ENCODE measurements around the gene CUBN.
"Not testable (repeated sequence)": the region's sequence is repeated elsewhere in the genome, so short reads cannot be mapped to it uniquely, and the experiment has no call there.

The CUBN gene

GRCh38 chr10:17026686-17027485 is 102.7 kb downstream of the CUBN start:
- Histone ChIP-seq H3K36me3 (ENCODE audit: control insufficient read depth, insufficient read depth, low read length) (no peaks in the 10 kb centered on the region), H3K9me3 (ENCODE audit: control insufficient read depth, low read length) (no peaks in the 10 kb centered on the region), H3K27ac (ENCODE audit: low read depth, low read length, severe bottlenecking) (peak overlapping the region; percentile 39), H3K4me1 (ENCODE audit: control insufficient read depth, insufficient read depth, low read length, poor library complexity, severe bottlenecking) (peaks cover 76% of the 10 kb centered on the region), H3K4me3 (ENCODE audit: extremely low read depth, insufficient read depth, low read length, poor library complexity, severe bottlenecking) (no peak overlapping the region)
- WGBS, 2 experiments (ENCODE audit: insufficient coverage in 2 of 2) = 95% methylated on average over 3 of the region's 6 CpGs; no CpG with 5 or more reads in 1 of the 2 experiments

GRCh38 chr10:17025444-17026295 is 103.9 kb downstream of the CUBN start:
- Histone ChIP-seq H3K4me3 (ENCODE audit: extremely low read depth, insufficient read depth, low read length, poor library complexity, severe bottlenecking) (no peak overlapping the region), H3K9me3 (ENCODE audit: control insufficient read depth, low read length) (no peaks in the 10 kb centered on the region), H3K27ac (ENCODE audit: low read depth, low read length, severe bottlenecking) (peak overlapping the region; percentile 97), H3K4me1 (ENCODE audit: control insufficient read depth, insufficient read depth, low read length, poor library complexity, severe bottlenecking) (peaks cover 73% of the 10 kb centered on the region), H3K36me3 (ENCODE audit: control insufficient read depth, insufficient read depth, low read length) (no peaks in the 10 kb centered on the region)
- WGBS, 2 experiments (ENCODE audit: insufficient coverage in 2 of 2) = 36 to 45% methylated on average over 6 of the region's 7 CpGs

- H3K4me1 ChIP-seq (ENCODE audit: control insufficient read depth, insufficient read depth, low read length, poor library complexity, severe bottlenecking) = peaks cover 64% of the 10 kb centered on the region
- H3K4me3 ChIP-seq (ENCODE audit: extremely low read depth, insufficient read depth, low read length, poor library complexity, severe bottlenecking) = no peak overlapping the region
- WGBS, 2 experiments (ENCODE audit: insufficient coverage in 2 of 2) = 92 to 97% methylated on average over 3 to 4 of the region's 4 CpGs
- H3K9me3 ChIP-seq (ENCODE audit: control insufficient read depth, low read length) = peaks cover 3% of the 10 kb centered on the region
- H3K36me3 ChIP-seq (ENCODE audit: control insufficient read depth, insufficient read depth, low read length) = no peaks in the 10 kb centered on the region
- peak overlapping the region; percentile 97 for H3K27ac ChIP-seq (ENCODE audit: low read depth, low read length, severe bottlenecking)
Observed at GRCh38 chr10:17024461-17024860, 105.2 kb downstream of the CUBN start.

- Histone ChIP-seq H3K4me1 (ENCODE audit: control insufficient read depth, insufficient read depth, low read length, poor library complexity, severe bottlenecking) (peaks cover 61% of the 10 kb centered on the region), H3K4me3 (ENCODE audit: extremely low read depth, insufficient read depth, low read length, poor library complexity, severe bottlenecking) (no peak overlapping the region)
Observed at GRCh38 chr10:17023386-17024298, 106.0 kb downstream of the CUBN start.

GRCh38 chr10:17022896-17023295 is 106.7 kb downstream of the CUBN start:
- H3K27ac ChIP-seq (ENCODE audit: low read depth, low read length, severe bottlenecking) = peak overlapping the region; percentile 97
- 74 to 80% methylated on average over 5 of the region's 6 CpGs for whole genome bisulfite sequencing, 2 experiments (ENCODE audit: insufficient coverage in 2 of 2)
- H3K4me3 ChIP-seq (ENCODE audit: extremely low read depth, insufficient read depth, low read length, poor library complexity, severe bottlenecking) = no peak overlapping the region

More at GRCh38 chr10:17023386-17024298, 106.0 kb downstream of the CUBN start:
- Histone ChIP-seq H3K27ac (ENCODE audit: low read depth, low read length, severe bottlenecking) (peak overlapping the region; percentile 97), H3K9me3 (ENCODE audit: control insufficient read depth, low read length) (peaks cover 11% of the 10 kb centered on the region), H3K36me3 (ENCODE audit: control insufficient read depth, insufficient read depth, low read length) (peaks cover 5% of the 10 kb centered on the region)
- WGBS, 2 experiments (ENCODE audit: insufficient coverage in 2 of 2) = 0 to 30% methylated on average over 2 to 8 of the region's 13 CpGs

GRCh38 chr10:17022466-17022825 is 107.2 kb downstream of the CUBN start:
- Histone ChIP-seq H3K9me3 (ENCODE audit: control insufficient read depth, low read length) (peaks cover 17% of the 10 kb centered on the region), H3K4me1 (ENCODE audit: control insufficient read depth, insufficient read depth, low read length, poor library complexity, severe bottlenecking) (peaks cover 51% of the 10 kb centered on the region), H3K36me3 (ENCODE audit: control insufficient read depth, insufficient read depth, low read length) (peaks cover 5% of the 10 kb centered on the region), H3K27ac (ENCODE audit: low read depth, low read length, severe bottlenecking) (peak overlapping the region; percentile 97), H3K4me3 (ENCODE audit: extremely low read depth, insufficient read depth, low read length, poor library complexity, severe bottlenecking) (no peak overlapping the region)
- 27 to 40% methylated on average over 2 to 5 of the region's 6 CpGs for WGBS, 2 experiments (ENCODE audit: insufficient coverage in 2 of 2)

More at GRCh38 chr10:17022896-17023295, 106.7 kb downstream of the CUBN start:
- H3K36me3 ChIP-seq (ENCODE audit: control insufficient read depth, insufficient read depth, low read length) = peaks cover 5% of the 10 kb centered on the region
- peaks cover 54% of the 10 kb centered on the region for H3K4me1 ChIP-seq (ENCODE audit: control insufficient read depth, insufficient read depth, low read length, poor library complexity, severe bottlenecking)
- peaks cover 17% of the 10 kb centered on the region for H3K9me3 ChIP-seq (ENCODE audit: control insufficient read depth, low read length)

GRCh38 chr10:17021656-17022465 is 107.8 kb downstream of the CUBN start:
- 39 to 75% methylated on average over 3 to 5 of the region's 10 CpGs for whole genome bisulfite sequencing, 2 experiments (ENCODE audit: insufficient coverage in 2 of 2)
- Histone ChIP-seq H3K9me3 (ENCODE audit: control insufficient read depth, low read length) (peaks cover 17% of the 10 kb centered on the region), H3K36me3 (ENCODE audit: control insufficient read depth, insufficient read depth, low read length) (peaks cover 5% of the 10 kb centered on the region), H3K27ac (ENCODE audit: low read depth, low read length, severe bottlenecking) (peak overlapping the region; percentile 97), H3K4me3 (ENCODE audit: extremely low read depth, insufficient read depth, low read length, poor library complexity, severe bottlenecking) (no peak overlapping the region), H3K4me1 (ENCODE audit: control insufficient read depth, insufficient read depth, low read length, poor library complexity, severe bottlenecking) (peaks cover 48% of the 10 kb centered on the region)

- Histone ChIP-seq H3K9me3 (ENCODE audit: control insufficient read depth, low read length) (peaks cover 17% of the 10 kb centered on the region), H3K27ac (ENCODE audit: low read depth, low read length, severe bottlenecking) (no peak overlapping the region), H3K4me3 (ENCODE audit: extremely low read depth, insufficient read depth, low read length, poor library complexity, severe bottlenecking) (no peak overlapping the region), H3K36me3 (ENCODE audit: control insufficient read depth, insufficient read depth, low read length) (peaks cover 5% of the 10 kb centered on the region), H3K4me1 (ENCODE audit: control insufficient read depth, insufficient read depth, low read length, poor library complexity, severe bottlenecking) (peaks cover 34% of the 10 kb centered on the region)
- 90 to 100% methylated on average over 2 to 3 of the region's 5 CpGs for WGBS, 2 experiments (ENCODE audit: insufficient coverage in 2 of 2)
Observed at GRCh38 chr10:17019696-17020095, 109.9 kb downstream of the CUBN start.

- H3K4me3 ChIP-seq (ENCODE audit: extremely low read depth, insufficient read depth, low read length, poor library complexity, severe bottlenecking); H3K36me3 ChIP-seq (ENCODE audit: control insufficient read depth, insufficient read depth, low read length); H3K27ac ChIP-seq (ENCODE audit: low read depth, low read length, severe bottlenecking): not testable (repeated sequence)
- WGBS, 2 experiments (ENCODE audit: insufficient coverage in 2 of 2) = no CpG with 5 or more reads among the region's 2 CpGs
- Histone ChIP-seq H3K9me3 (ENCODE audit: control insufficient read depth, low read length) (peaks cover 20% of the 10 kb centered on the region), H3K4me1 (ENCODE audit: control insufficient read depth, insufficient read depth, low read length, poor library complexity, severe bottlenecking) (peaks cover 16% of the 10 kb centered on the region)
Observed at GRCh38 chr10:17013131-17013983, 116.3 kb downstream of the CUBN start.

Data from mesodermal cell (in vitro differentiated cells).